NB4 (cell line): ENCODE data around the gene TAF15.

Source experiments
- MAX ChIP-seq: IDR thresholded peaks from 2 replicates; pipeline ENCODE4 v1.6.1; 2011; ENCODE audit warnings: low read depth, low read length
- POLR2A ChIP-seq: IDR thresholded peaks from 2 replicates; pipeline ENCODE4 v1.6.1; 2011; ENCODE audit warnings: mild to moderate bottlenecking; ENCODE audit not compliant: insufficient read length; ENCODE audit errors: extremely low read depth
- TF ChIP-seq, protein P1 (sequence below): IDR thresholded peaks from one replicate; pipeline ENCODE4 v1.5.1; 2012; ENCODE audit warnings: low read depth, low read length

DNA sequence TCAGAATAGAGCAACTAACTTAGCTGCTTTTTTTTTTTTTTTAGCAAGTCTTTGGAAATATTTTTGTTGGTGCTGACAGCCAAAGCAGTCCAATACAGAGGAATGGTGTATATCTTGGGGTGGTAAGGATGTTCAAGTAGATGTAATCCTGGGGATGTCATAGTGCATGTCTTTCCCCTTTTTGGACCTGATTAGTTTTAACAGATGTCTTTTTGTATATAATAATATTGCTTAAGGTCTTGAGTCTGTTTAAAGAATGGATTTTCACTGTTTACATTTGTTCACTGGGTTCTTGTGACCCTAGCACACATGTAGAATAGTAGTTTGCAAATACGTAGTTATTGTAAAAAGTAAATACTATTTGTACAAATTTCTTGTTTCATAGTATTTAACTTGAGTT, 7.9 kb downstream of the TAF15 start:
- no peak for TF ChIP-seq MAX
- TF ChIP-seq, protein P1, sequence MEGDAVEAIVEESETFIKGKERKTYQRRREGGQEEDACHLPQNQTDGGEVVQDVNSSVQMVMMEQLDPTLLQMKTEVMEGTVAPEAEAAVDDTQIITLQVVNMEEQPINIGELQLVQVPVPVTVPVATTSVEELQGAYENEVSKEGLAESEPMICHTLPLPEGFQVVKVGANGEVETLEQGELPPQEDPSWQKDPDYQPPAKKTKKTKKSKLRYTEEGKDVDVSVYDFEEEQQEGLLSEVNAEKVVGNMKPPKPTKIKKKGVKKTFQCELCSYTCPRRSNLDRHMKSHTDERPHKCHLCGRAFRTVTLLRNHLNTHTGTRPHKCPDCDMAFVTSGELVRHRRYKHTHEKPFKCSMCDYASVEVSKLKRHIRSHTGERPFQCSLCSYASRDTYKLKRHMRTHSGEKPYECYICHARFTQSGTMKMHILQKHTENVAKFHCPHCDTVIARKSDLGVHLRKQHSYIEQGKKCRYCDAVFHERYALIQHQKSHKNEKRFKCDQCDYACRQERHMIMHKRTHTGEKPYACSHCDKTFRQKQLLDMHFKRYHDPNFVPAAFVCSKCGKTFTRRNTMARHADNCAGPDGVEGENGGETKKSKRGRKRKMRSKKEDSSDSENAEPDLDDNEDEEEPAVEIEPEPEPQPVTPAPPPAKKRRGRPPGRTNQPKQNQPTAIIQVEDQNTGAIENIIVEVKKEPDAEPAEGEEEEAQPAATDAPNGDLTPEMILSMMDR: no peak
- no peak for TF ChIP-seq POLR2A
